Activated T-cell treated with anti-CD3 and anti-CD28 coated beads for 1 hour (primary cell): Measurements from ENCODE around the gene DLG3.
A peak's percentile ranks its signal among the peaks of the same experiment; 100 is the strongest.
"Not testable (repeated sequence)": the region's sequence is repeated elsewhere in the genome, so short reads cannot be mapped to it uniquely, and the experiment has no call there.

Experiments used
- DNase-seq: peaks from one replicate; pipeline ENCODE4 v3.0.0-alpha.2; 2020; ENCODE audit warnings: low read depth

Gene DLG3

GRCh38 chrX:70444326-70444945 is at the start of gene DLG3:
Gene DLG3, plus strand, starts transcription at chrX:70444835. Its CDS starts 367 bp downstream, at chrX:70445202.
- no peak for DNase-seq

DNA sequence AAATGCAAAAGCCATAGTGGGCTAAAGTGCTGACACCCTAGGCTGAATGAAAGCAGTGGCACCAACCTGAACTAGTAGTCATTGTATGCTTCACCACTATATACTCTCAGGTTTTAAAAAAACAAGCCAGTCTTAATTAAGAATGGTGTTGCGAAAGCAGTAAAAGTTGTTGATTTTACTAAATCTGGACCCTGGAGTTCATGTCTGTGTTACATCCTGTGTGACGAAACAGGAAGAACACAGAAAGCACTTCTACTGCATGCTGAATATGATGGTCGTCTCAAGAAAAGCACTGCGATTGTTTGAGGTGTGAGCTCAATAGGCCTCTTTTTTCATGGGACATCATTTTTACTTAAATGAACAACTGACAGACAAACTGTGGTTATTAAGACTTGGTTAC is 45.7 kb upstream of the DLG3 start:
- DNase-seq: no peak

DNA sequence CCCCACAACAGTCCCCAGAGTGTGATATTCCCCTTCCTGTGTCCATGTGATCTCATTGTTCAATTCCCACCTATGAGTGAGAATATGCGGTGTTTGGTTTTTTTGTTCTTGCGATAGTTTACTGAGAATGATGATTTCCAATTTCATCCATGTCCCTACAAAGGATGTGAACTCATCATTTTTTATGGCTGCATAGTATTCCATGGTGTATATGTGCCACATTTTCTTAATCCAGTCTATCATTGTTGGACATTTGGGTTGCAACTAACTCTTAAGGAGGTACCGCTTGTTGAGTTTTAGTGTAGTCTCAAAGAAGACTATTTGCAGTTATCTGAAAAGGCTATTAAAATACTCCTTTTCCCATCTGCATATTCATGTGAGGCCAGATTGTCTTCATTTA is 44.5 kb upstream of the DLG3 start:
- not testable (repeated sequence) for DNase-seq

DNA sequence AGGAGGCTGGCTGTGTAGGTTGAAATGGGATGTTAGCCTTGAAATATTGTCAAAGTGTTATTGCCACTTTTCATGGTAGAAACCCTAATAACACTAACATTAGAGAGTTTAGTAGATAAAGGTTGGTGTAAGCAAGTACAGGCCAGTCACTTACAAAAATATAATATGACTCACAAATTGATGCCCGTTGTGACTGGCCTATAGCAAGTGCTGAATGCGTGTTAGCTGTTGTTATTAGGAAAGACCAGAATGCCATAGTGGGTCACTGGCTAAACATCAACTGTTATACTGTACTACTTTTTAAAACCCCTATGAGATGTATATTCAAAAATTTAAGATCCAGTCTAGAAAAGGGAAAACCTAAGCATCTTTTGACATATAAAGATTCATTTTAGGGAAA is 41.9 kb upstream of the DLG3 start:
- DNase-seq: no peak

DNA sequence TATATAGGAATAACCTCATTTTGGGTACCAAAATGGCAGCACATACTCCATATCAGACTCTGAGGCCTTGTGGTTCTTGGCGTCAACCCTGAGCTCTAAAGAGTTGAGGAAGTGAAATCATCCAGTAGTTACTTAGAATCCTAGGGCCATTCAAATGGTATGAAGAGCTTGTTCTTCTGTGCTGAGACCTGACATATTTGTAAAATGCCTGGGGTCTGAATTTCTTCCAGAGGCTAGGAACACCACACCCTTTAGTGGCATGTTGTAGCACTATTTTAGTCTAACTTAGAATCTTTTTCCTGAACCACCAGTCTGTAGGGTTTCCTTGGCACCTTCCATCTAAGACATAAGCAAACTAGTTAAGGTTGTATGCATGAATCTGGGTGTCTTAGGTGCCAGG is 39.6 kb upstream of the DLG3 start:
- DNase-seq: no peak

- DNase-seq: no peak
Observed at GRCh38 chrX:70410921-70411320, 33.7 kb upstream of the DLG3 start.

DNA sequence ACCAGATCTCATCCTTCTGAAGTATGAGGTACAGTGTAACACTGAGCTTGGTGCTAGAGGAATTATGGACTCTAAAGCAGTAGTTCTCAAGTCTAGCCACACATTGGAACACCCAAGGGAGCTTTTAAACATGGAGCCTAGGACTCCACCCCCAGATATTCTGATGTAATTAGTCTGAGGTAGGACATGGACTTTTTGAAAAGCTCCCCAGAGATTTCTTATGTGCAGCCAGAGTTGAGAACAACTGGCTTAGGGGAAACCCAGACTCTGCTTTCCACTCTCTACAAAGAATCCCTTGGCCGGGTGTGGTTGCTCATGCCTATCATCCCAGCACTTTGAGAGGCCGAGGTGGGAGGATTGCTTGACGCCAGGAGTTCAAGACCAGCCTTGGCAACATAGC is 33.2 kb upstream of the DLG3 start:
- no peak for DNase-seq

- DNase-seq: no peak
Observed at GRCh38 chrX:70421618-70422017, 23.0 kb upstream of the DLG3 start.

DNA sequence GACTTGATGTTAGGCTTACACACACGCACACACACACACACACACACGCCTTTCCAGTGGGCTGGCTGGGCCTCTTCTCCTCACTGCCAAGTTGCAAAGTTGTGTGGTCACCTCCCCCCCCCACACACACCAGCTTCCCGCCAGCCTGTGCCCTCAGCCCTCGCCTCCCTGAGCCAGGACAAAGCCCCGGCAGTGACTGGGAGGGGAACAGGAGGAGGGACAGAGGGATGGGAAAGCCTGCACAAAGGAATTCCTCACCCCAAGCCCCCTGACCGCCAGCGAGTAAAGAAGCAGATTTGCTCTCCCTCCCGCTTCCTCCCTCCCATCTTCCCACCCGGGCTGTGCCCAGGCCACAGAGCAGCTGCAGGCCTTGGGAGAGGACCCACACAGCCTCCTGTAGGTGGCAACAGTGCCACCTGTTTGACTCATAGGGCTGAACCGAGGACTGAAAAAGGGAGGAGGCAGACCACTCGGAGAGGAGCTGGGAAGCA is 21.7 kb upstream of the DLG3 start, which contains the start of gene GDPD2:
GDPD2 (plus strand) TSS at position 464 of the 491 bp plus-strand sequence. CDS start 1,671 bp downstream, outside the sequence.
- DNase-seq: no peak

DNA sequence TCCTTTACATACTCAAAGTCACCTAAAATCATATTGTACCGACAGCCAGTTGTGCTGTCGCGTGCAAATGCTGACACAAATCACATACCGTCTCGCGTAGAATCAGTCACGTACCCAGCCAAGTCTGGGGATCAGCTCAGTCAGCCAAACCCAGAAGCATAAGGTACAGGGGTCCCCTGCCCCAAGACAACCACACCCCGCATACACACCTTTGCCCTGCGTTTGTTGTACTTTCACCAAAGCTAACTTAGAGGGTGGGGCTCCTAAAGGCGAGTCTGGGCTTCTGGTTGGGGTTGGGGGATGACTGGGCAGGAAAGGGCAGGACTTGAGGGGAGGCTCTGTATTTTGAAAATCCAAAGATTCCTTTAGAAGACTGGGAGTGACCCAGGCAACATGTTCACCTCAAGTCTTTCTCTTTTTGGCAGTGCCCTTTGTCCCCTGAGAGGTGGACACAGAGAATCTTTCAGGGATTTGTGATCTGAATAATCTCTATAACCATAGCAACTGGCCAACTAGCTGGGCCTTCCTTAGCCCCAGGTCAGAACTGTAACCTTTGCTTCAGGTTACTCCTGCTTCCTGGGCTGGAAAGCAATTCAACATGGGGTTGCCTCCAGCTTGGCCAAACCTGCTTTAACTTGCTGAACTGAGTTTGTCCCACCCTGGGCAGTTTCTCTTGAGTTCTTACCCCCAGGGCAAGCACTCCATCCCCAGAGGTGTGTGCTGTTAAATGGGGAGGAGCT is 20.5 kb upstream of the DLG3 start:
- no peak for DNase-seq

- DNase-seq: no peak
Observed at GRCh38 chrX:70424801-70425200, 19.8 kb upstream of the DLG3 start.

- no peak for DNase-seq
Observed at GRCh38 chrX:70426286-70427278, 18.1 kb upstream of the DLG3 start.

- no peak for DNase-seq
Observed at GRCh38 chrX:70427365-70427764, 17.3 kb upstream of the DLG3 start.

DNA sequence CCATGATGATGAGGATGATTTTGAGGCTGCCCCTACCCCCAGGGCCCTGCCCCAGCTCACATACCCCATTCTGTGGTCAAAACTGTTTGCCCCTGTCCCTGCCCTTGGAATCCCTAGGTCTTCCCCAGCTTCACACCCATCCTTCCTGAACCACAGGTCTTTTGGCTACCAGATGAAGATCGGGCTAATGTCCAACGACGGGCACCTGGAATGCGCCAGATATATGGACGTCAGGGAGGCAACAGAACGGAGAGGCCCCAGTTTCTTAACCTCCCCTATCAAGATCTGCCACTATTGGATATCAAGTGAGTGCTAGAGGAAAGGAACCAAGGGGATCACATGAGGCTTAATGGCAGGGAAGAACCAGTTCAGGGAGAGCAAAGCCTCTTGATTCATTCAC is 14.9 kb upstream of the DLG3 start:
- no peak for DNase-seq

GRCh38 chrX:70432936-70433847 is 11.4 kb upstream of the DLG3 start:
- DNase-seq: no peak

GRCh38 chrX:70433848-70434351 is 10.7 kb upstream of the DLG3 start:
- DNase-seq: peak; percentile 60

GRCh38 chrX:70434352-70434866 is 10.2 kb upstream of the DLG3 start:
- DNase-seq: no peak

GRCh38 chrX:70434914-70435586 is 9.6 kb upstream of the DLG3 start:
- no peak for DNase-seq

- DNase-seq: no peak
Observed at GRCh38 chrX:70436343-70436742, 8.3 kb upstream of the DLG3 start.

GRCh38 chrX:70437011-70437410 is 7.6 kb upstream of the DLG3 start:
- no peak for DNase-seq
